Amniotic stem cell (primary cell): ENCODE measurements around the gene COL18A1.
"Not testable (repeated sequence)": the region's sequence is repeated elsewhere in the genome, so short reads cannot be mapped to it uniquely, and the experiment has no call there.

Experiments used
- DNase-seq: peaks from one replicate; lab custom pipeline; 2025; lab: John Stamatoyannopoulos, UW

Gene COL18A1

DNA sequence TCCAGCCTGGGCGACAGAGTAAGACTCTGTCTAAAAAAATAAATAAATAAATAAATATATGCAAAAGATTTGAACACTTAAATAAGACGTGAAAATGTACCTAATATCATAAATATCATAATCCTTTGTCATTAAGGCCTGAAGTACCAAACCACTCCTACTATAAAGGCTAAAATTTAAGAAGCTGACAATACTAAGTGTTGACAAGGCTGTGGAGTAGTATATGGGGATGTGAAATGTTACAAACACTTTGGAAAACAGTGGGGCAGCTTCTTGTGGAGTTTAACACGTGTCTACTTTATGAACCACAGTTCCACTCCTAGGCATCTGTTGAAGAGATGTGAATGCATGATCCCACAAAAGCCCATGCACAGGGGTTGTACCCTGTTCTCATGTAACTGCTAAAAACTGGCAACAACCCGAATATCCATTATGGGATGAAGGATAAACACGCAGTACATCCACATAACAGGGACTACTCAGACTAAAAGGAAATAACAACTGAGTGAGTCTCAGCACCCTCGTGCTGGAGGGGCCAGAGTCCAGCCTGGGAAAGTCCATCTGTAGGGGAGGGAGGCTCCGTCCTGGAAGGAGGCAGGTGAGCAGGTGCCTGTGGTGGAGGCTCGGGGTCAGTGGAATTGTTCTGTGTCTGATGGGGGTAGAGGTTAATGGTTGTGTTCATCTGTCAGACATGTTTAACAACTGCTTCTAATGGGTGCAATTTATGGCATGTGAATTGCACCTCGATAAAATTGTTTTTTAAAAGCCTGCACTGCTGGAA lies 143.9 kb downstream of the COL18A1 start:
- DNase-seq = no peak

DNA sequence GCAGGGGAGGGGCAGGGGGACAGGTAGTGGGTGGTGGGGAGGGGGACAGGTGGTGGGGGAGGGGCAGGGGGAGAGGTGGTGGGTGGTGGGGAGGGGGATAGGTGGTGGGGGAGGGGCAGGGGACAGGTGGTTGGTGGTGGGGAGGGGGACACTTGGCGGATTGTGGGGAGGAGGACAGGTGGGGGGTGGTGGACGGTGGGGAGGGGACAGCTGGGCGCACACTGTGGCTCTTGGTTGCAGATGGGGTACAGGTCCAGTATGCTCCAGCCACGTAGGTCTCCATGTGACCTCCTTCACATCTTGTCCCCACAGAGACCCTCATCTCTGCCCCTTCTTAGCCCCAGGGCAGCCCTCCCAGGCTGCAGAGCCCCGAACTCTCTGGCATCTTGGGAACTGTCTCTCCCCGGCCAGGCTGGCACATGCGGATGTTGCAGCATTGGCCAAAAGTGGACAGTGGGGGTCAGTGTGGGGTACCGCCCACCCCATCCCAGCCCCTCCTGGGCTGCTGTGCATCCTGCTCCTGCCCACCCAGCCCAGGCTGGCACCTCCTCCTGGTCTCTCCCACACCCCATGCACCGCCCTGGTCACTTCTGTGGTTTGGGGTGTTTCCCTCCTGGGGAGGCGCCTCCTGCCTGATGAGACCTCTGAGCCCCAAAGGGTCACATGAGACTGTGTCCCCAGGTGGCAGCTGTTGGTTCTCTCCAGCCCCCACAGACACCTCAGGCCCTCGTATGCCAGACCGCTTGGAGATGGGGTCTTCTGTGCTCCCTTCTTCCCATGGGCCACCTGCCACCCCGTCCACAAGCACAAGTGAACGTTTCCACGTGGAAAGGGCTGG lies 144.9 kb downstream of the COL18A1 start:
- no peak for DNase-seq

DNA sequence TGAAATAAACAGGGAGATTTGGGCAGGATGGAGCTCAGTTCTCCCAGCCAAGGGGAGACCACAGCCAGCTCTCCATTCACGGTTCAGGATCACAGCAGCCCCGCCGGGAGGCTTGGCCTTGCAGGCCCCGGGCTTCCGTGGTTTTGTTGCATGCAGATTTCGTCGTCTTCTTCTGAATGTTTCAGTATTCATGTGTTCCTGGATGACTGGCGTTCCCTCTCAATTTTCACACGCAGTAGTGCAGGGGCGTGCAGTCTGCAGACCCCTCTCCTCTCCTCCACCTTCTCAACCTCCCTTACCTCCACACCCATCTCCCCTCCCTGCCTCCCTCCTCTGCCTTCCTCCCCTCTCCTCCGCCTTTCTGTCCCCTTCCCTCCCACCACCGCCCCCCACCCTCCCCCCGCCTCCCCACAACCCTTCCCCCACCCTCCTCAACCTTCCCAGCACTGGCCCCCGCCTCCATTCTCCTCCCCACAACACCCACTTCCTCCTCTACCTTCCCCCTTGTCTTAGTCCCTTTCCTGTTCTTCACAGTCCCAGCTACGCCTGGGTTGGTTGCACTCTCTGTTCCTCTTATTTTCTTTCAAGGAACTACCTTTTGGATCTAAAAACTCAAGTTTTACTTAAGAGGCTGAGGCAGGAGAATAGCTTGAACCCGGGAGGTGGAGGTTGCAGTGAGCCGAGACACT lies 145.7 kb downstream of the COL18A1 start:
- no peak for DNase-seq

DNA sequence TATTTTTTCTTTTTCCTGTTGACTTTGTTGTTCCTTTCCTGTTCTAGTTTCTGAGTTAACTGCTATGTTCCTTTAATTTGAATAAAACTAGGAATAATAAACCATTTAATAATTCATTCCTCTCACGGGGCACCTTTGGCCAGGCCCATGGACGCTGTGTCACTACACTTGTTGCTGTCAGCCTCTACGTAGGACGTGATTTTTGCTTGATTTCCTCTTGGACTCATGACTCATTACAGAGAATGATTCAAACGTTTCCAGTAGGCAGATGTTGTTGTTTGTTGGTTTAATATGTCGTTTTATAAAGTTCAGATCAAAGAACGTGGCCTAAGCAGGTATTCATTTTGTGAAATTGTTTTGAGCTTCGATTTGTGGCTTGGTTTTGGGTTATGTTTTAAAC lies 146.4 kb downstream of the COL18A1 start:
- DNase-seq = peak; percentile 67

DNA sequence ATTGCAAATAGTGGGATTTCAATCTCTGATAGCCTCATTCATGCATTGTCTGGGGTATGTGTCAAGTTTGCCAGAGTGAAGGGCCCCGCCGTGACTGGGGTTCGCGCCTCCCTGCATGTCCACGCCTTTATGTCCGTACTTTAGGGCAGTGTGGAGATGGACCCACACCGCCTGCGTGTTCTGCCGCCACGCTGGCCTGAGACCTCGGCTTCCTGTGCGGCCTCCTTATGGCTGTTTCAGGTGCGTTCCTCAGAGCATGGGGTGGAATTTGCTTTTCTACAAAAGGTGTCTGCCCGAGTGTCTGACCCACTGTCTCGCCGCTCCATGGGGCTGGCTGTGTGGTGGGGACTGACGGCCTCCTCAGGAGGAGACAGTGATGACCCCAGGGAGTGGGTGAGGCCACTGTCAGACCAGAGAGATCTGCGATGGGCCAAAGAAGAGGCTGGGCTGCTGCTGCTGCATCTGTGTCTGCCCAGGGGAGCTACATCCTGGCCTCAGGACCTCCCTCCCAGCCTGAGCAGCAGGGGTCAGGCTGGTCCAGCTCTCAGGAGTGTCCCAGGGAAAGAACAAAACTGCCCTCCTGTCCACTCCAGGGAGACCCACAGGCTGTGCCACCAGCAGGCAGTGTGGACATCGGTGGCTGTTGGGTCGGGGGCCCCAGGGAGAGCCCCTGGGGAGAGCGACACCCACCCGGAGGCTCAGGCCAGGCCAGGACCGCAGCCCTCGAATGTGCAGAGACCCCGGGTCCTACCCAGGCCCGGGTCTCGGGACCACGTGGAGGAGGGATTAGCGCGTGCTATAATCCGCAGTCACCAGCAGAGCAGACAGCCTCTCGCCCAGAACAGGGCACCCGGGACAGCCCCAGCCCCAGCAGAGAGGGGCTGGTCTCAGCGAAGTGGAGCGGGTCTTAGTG lies 147.1 kb downstream of the COL18A1 start:
- DNase-seq = no peak

DNA sequence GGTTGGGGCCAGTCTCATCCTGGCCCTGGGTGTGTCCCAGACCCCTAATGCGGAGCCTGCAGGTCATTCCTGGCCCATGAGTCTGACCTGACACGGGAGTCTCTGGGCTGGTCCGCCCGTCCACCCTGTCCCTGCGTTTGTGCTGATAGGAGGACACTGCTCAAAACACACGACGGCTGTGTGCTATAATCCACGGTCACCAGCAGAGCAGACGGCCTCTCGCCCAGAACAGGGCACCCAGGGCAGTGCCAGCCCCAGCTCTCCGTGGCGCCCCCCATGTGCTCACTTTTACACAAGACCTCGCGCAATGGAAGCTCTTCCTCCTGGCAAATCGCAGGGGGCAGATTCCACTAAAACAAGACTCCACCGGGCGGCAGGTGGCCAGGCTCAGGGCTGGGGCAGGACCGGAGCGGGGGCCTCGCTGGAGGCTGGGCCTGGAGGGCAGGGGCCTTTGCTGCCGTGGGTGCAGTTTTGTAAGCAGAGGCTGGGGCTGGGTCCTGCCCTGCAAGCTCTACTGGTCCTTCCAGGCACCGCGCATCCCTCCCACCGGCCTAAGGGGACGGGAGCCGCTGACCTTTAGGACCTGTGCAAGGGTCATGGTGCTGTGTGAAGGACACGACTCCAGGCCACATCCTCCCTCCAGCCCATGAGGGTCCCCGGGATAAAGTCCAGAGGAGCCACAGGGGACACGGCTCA lies 147.9 kb downstream of the COL18A1 start:
- no peak for DNase-seq

DNA sequence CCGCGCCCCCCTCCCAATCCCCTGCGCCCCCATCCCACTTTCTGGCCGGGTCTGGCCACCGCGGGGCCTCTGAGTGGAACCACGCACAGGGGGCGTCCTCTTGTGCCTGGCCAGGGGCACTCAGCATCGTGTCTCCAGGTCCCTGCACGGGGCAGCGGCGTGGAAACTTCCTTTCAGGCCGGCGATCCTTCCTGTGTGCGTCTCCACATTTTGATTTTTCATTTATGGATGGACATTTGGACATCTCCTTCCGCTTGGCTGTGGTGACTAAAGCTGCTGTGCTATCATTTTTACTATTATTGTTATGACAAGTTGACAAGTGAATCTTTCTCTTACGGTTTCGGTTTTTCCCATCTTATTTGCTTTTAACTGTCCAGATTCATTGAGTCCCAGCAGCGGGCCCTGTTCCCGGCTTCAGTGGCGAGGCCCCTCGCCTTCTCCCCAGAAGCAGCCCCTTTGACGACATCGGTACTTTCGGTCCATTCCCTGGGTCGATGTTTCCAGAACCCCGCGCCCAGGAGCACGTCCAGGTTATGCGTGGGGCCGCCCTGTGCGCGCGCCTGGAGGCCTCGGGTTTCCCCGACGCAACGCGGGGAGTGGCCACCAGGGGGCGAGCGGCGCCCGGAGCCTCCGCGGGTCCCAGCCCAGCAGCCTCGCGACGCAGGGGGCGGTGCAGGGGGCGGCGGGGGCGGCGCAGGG lies 149.7 kb downstream of the COL18A1 start:
- peak; percentile 31 for DNase-seq

DNA sequence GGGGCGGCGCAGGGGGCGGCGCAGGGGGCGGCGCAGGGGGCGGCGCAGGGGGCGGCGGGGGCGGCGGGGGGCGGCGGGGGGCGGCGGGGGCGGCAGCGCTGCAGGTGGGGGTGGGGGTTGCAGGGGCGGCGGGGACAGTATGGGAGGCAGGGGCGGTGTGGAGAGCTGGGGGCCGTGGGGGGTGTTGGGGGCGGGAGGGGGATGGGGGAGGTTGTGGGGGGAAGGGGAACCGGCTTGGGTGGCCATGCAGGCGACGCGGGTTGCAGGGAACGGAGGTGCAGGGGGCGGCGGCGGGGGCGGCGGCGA lies 150.2 kb downstream of the COL18A1 start:
- no peak for DNase-seq

DNA sequence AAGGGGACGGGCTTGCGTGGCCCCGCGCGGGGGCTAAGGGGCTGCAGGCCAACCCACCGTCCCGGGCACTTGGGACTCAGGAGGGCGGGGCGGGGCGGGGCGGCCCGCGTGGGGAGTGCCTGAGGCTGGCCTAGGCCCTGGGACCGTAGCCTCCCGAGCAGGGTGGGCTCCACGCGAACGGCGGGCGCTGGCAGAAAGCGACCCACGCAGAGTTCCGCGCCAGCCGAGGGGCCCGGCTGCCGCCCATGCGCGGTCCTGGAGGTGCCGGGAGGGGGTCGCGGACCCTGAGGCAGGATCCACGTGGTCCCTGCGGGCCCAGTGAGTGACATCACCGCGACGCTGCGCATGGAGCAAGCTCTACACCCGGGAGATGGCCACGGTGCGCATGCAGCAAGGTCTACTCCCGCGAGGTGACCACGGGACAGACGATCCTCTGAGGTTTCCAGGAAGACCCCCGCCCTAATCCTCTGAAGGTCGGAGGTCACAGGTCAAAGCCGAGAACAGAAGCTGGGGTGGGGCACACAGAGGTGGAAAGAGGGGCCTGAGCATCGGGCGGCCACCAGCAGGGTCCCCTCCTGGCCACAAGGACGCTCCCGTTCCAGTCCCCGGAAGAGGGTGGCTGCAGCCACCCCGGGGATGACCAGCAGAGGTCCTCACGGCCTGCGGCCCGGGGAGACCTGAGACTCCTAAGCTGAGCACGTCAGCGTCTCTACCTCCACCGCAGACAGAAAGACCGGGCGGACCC lies 150.8 kb downstream of the COL18A1 start:
- peak; percentile 61 for DNase-seq

DNA sequence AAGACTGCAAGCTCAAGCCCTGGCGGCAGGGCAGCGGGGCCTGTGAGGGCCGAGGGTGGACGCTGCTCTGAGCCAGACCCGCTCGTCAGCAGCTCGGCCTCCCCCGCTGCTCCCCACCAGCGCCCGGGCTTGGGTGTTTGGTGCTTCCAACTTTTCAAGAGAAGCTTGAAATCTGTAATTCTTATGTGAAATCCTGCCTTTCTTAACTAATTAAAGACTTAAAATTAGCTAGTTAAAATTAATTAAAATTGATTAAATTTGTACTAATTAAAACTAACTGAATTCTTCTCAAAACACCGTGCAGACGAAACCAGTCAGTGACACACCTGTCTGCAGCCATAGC lies 151.3 kb downstream of the COL18A1 start:
- DNase-seq = no peak

DNA sequence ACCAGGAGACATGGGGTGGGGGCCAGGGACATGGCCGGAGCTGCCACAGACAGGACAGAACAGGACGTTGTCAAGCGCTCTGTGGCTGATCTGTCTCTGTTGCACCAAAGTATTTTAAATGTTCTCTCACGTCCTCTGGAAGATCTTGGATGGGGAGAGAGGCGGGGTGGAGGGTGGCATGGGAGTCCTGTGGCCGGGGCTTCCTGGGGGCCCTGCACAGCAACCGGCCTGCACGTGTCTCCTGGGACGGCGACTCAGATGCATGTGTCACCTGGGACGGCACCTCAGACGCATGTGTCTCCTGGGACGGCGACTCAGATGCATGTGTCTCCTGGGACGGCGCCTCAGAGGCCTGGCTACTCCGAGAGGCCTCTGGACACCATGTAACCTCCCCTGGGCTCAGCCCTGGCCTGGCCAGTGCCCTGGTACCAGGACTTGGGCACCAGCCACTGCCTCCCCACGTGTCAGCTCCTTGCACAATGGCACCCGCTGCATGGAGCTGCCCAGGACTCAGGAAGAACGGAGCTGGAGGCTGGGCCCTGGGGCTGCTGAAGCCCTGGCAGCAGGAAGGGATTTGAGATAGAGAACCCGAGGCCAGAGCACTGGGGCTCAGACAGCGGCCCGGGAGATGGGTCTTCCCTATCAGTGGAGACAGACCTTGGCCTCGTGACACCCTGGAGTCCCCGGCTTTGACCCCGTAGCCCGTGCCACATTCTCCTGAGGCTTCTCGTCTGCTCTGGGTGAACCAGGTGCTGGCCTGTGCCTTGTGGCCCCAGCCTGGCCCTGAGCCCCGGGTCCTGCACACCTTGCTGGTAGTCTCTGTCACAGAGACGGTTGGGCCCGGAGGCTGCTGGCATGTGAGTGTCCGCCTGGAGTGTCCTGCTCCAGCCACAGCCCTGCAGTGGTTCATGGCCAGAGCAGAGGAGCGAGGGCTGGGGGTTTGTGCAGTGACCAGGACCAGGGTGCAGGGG lies 152.0 kb downstream of the COL18A1 start:
- DNase-seq = no peak

DNA sequence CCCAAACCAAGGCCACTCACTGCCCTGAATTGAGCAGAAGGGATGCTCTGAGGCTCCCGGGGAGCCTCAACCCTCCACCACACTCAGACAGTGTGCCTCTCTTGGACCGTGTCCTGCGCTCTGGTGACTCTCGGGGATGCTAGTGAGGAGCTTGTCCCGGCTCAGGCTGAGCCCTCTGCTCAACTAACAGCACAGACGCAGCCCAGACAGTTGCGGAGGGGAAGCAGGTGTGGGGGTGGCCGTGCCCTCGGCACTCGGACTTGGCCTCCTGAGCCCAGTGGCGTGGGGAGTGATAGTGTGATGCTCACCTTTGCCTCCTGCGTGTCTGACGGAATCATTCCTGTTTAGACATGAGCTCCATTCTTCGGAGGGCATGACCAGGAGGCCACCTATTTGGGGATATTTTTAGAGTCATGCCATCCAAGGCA lies 152.7 kb downstream of the COL18A1 start:
- DNase-seq = no peak

DNA sequence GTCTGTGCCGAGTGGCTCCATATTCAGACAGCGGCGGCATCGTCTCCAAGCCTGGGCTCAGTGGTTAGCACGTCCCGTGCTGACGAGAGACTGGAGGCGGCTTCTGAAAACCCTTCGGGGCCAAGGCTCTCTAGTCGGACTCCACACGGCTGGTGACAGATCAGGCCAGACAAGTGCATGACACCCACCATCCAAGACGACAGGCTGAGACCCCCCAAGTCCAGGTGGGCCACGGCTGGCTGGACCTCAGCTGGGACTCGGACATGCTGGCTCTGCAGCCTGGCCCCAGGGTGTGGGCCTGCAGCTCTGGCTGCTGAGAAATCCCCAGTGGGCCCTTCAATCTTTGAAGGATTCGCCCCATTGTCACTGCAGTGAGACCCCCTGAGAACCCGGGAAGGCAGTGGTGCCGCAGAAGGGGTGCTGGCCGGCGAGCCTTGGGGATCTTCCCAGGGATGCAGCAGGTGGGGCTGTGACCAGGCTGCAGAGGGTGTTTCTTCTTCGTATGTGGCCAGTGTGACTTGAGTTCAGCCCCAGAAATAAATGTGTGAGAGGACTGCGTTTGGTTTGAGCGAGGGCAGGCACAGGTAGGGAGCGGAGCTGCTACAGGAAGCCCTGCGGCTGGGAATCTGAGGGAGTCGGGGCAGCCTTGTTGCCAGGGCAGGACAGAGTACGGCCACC lies 153.2 kb downstream of the COL18A1 start:
- DNase-seq = no peak

DNA sequence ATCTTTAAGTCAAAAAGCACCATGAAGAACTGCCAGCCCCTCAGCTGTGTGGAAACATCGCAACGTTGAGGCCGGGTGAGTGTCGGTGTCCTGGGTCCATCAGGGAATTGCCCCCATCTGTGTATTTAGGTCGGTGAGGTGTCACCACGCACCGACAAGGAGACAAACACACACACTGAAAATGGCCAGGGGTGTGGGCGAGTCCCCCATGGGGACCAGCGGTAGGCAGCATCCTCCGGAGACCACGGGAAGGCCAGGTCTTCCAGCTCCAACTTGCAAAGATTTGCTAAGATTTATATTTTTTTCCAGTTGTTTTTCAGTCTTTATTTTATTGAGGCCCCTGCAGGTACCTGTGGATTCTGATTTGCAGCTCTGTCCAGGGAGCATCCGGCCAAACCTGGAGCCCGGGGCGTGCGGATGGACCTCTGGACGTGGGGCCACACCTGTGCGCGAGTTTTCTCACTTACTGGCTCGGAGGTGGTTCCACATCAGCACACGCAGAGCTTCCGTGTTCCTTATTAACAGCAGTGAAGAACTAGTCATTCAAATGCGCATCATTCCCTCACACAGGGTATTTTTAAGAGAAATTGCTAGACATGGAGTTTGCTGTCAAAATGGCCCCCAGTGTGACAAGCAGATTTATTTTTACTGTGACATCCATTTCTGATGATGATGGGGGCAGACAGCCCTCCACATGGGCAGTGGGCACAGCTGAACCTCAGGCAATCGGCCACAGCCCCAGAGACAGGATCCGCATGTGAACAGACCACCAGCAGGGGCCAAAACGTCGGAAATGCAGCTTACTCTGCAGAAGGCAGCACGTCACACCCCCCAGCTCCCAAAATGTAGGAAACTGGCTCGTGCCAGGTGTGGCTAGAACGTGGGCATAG lies 154.5 kb downstream of the COL18A1 start:
- DNase-seq = no peak

DNA sequence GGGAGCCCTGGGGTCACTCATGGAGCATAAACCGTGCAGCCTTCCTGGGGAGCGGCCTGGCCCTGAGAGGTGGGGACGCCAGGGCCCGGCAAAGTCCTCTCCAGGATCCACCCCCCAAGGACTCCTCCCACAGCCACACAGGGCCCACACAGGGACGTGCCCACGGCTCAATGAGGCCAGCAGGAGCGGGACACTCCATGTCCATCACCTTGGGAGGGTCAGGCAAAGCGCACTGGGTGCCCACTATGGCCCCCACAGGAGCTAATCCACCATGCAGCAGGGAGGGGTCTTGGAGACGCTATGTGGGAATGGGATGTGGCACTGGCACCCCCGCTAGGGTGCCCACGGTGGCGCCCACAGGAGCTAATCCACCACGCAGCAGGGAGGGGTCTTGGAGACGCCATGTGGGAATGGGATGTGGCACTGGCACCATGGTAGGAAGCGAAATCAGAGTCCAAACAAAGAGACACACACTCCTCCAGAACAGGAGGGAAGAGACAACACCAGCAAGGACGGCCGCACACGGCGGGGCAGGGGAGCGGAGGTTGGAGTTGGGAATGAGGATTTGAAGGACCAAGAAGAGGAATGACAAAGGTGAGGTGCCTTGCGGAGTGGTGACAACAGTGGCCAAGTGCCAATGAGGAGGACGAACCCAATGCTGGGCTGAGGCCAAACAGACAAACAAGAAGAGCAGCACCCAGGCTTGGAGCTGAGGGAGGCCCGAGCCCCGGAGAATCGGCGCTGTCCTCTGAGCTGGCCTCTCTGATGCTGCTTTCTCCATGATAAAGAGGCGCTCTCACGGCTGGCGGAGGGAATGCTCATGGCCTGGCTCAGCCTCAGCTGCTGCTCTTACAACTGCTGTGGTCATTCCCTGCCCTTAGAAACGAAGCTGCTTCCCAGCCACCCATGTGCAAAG lies 155.4 kb downstream of the COL18A1 start:
- DNase-seq = no peak

DNA sequence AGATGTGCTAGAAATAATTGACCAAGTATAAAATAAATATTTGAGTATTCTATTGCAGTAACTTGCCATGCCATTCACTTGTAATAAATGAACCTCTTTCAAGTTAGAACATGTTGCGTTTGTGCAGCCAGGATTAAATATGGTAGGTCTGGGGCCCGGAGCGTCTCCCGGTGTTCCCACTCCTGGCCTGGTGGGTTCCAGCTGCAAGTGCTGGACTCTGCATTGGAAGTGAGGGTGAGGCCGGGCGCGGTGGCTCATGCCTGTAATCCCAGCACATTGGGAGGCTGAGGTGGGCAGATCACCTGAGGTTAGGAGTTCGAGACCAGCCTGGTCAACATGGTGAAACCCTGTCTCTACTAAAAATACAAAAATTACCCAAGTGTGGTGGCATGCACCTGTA lies 156.3 kb downstream of the COL18A1 start:
- not testable (repeated sequence) for DNase-seq
